ENCODE results near the gene SGCG.

DNA sequence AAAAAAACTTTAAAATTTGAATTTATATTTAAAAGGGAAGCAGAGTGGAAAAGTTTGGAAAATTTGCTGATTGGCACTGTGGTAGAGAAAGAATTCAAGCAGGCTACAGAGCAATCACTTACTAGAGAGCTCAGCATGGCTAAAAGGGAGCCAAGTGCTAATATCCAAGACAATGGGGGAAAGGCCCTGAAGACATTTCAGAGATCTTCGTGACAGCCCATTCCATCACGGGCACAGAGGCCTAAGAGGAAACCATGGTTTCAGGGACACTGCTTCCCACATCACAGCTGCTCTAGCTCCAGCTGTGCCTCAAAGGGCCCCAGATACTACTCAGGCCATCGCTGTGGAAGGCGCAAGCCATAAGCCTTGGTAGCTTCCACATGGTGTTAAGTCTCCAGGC lies 73.7 kb downstream of the SGCG start:
- TF ChIP-seq MTA2 (IDR thresholded peaks at IDR 0.05; ENCODE audit: low read depth) = no peak
- TF ChIP-seq POLR2AphosphoS5 (IDR thresholded peaks at IDR 0.05; ENCODE audit: low read length) = no peak
- TF ChIP-seq, protein P1, sequence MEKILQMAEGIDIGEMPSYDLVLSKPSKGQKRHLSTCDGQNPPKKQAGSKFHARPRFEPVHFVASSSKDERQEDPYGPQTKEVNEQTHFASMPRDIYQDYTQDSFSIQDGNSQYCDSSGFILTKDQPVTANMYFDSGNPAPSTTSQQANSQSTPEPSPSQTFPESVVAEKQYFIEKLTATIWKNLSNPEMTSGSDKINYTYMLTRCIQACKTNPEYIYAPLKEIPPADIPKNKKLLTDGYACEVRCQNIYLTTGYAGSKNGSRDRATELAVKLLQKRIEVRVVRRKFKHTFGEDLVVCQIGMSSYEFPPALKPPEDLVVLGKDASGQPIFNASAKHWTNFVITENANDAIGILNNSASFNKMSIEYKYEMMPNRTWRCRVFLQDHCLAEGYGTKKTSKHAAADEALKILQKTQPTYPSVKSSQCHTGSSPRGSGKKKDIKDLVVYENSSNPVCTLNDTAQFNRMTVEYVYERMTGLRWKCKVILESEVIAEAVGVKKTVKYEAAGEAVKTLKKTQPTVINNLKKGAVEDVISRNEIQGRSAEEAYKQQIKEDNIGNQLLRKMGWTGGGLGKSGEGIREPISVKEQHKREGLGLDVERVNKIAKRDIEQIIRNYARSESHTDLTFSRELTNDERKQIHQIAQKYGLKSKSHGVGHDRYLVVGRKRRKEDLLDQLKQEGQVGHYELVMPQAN (conservative IDR thresholded peaks at IDR 0.05) = no peak

Measured in GM12878 (cell line).